GM12878 (cell line): ENCODE results near the gene NEXN. TPM values are rescaled to one million over a fixed set of nuclear protein-coding genes. Genes with fewer than 3 reads are reported as not detected.

Experiments used
- ATAC-seq: fragments of 200-7000 bp; cut with Tn5 transposase; 3 replicates; pipeline ENCODE4 v1.9.1; 2020; ENCODE audit warnings: mild to moderate bottlenecking, moderate library complexity
- BruUV-seq: library from RNA; stranded (reverse); fragments of 400-500 nt; replicated peaks from 2 replicates; lab custom pipeline; 2021; lab: Mats Ljungman, UMichigan
- CTCF ChIA-PET: fragments of 300-600 bp; sonication (Branson Sonifier 250); formaldehyde crosslinking; extraction: SDS; loops from one replicate; lab custom pipeline; 2021; ENCODE audit warnings: inconsistent platforms; lab: Yijun Ruan, JAX
- POLR2A ChIA-PET: fragments of 350-600 bp; formaldehyde crosslinking; extraction: SDS; loops from one replicate; lab custom pipeline; 2021; ENCODE audit warnings: inconsistent platforms; lab: Charles Lee
- RAD21 ChIA-PET: fragments of 300-600 bp; sonication (Branson Sonifier 250); formaldehyde crosslinking; loops from one replicate; lab custom pipeline; 2023; ENCODE audit warnings: antibody characterized with exemption; ENCODE audit not compliant: unreplicated experiment; lab: Charles Lee
- SMC1A ChIA-PET: fragments of 300-600 bp; sonication (Branson Sonifier 250); formaldehyde crosslinking; loops from one replicate; lab custom pipeline; 2023; ENCODE audit not compliant: unreplicated experiment, uncharacterized antibody; lab: Charles Lee
- DNase-seq: peaks from one replicate; pipeline ENCODE4 v3.0.0-alpha.2; 2011; ENCODE audit warnings: low read depth, low spot score
- FAIRE-seq: peaks from 3 replicates; lab custom pipeline; 2011; peaks lifted over from hg19 to GRCh38; lab: Jason Lieb, UNC
- H2AFZ ChIP-seq: 2 replicates; pipeline ENCODE4 v1.6.0; 2011; ENCODE audit warnings: low read depth, low read length, control low read depth; ENCODE audit not compliant: control insufficient read depth
- H3K27ac ChIP-seq: 2 replicates; pipeline ENCODE4 v1.5.1; 2011; ENCODE audit warnings: control low read depth; ENCODE audit not compliant: control insufficient read depth, insufficient read depth
- H3K27me3 ChIP-seq, 2 experiments: replicated peaks in 1 of 2; 2 replicates each; pipeline versions ENCODE4 v1.6.0 to v1.6.1; 2011; ENCODE audit warnings: low read length in 1 of 2; ENCODE audit not compliant: control insufficient read depth in 2 of 2, insufficient read depth in 2 of 2
- H3K36me3 ChIP-seq, 2 experiments: 2 replicates each; pipeline ENCODE4 v1.5.1; 2011; ENCODE audit warnings: low read length in 1 of 2; ENCODE audit not compliant: control insufficient read depth in 2 of 2, insufficient read depth in 2 of 2
- H3K4me1 ChIP-seq: 2 replicates; pipeline ENCODE4 v1.6.1; 2011; ENCODE audit warnings: mild to moderate bottlenecking, low read length, moderate library complexity, mixed read lengths; ENCODE audit not compliant: control insufficient read depth, insufficient read depth
- H3K4me2 ChIP-seq: 2 replicates; pipeline ENCODE4 v1.6.0; 2011; ENCODE audit warnings: control low read depth; ENCODE audit not compliant: control insufficient read depth, insufficient read depth
- H3K4me3 ChIP-seq: fragments of 200-600 bp; sonication (generic); 2 replicates; pipeline ENCODE4 v1.5.1; 2016
- H3K79me2 ChIP-seq: 2 replicates; pipeline ENCODE4 v1.6.0; 2011; ENCODE audit warnings: low read length; ENCODE audit not compliant: control insufficient read depth, insufficient read depth
- H3K9ac ChIP-seq: 2 replicates; pipeline ENCODE4 v1.8.0; 2011; ENCODE audit warnings: low read length, control low read depth, mixed read lengths; ENCODE audit not compliant: control insufficient read depth, insufficient read depth
- H3K9me3 ChIP-seq: replicated peaks from 3 replicates; pipeline ENCODE4 v1.5.1; 2011; ENCODE audit warnings: mild to moderate bottlenecking, low read length; ENCODE audit not compliant: control insufficient read depth, insufficient read depth
- H4K20me1 ChIP-seq: 2 replicates; pipeline ENCODE4 v1.6.0; 2011; ENCODE audit not compliant: control insufficient read depth, insufficient read depth
- CHD1 ChIP-seq: IDR thresholded peaks from 2 replicates; pipeline ENCODE4 v1.6.1; 2012; ENCODE audit warnings: low read depth, low read length, improper control_type of control experiment
- EGR1 ChIP-seq, 2 experiments: IDR thresholded peaks; 1 replicate in 1 of 2; 2 replicates in 1 of 2; pipeline ENCODE4 v1.6.1; 2011 to 2012; ENCODE audit warnings: low read depth in 2 of 2, low read length in 2 of 2, borderline replicate concordance in 1 of 2, mild to moderate bottlenecking in 1 of 2, moderate library complexity in 1 of 2
- EP300 ChIP-seq, 2 experiments: fragments of 150-350 bp in 1 of 2; IDR thresholded peaks; 2 replicates each; pipeline ENCODE4 v1.6.1; 2011 to 2012; ENCODE audit warnings: low read depth in 2 of 2, low read length in 2 of 2, borderline replicate concordance in 1 of 2, improper control_type of control experiment in 1 of 2, inconsistent platforms in 1 of 2; ENCODE audit not compliant: control insufficient read depth in 1 of 2
- EZH2 ChIP-seq: IDR thresholded peaks from 2 replicates; pipeline ENCODE4 v1.6.1; 2012; ENCODE audit warnings: low read depth, mild to moderate bottlenecking, control low read depth, inconsistent platforms, low read length, borderline replicate concordance; ENCODE audit not compliant: control insufficient read depth
- FOXM1 ChIP-seq: IDR thresholded peaks from 2 replicates; pipeline ENCODE4 v1.6.1; 2012; ENCODE audit warnings: low read depth, mild to moderate bottlenecking, inconsistent platforms, low read length, moderate library complexity
- IKZF2 ChIP-seq, 2 experiments: fragments of 450-650 bp; IDR thresholded peaks; 2 replicates each; pipeline ENCODE4 v1.6.1; 2017; ENCODE audit warnings: mild to moderate bottlenecking in 2 of 2, moderate library complexity in 2 of 2
- IRF5 ChIP-seq: fragments of 450-650 bp; IDR thresholded peaks from 2 replicates; pipeline ENCODE4 v1.6.1; 2017; ENCODE audit warnings: borderline replicate concordance
- KLF5 ChIP-seq: fragments of 450-650 bp; IDR thresholded peaks from 2 replicates; pipeline ENCODE4 v1.6.1; 2014; ENCODE audit warnings: mild to moderate bottlenecking; ENCODE audit not compliant: partially characterized antibody
- NKRF ChIP-seq: fragments of 450-650 bp; conservative IDR thresholded peaks from 2 replicates; pipeline ENCODE4 v1.6.1; 2017; ENCODE audit warnings: mild to moderate bottlenecking, moderate library complexity
- SMC3 ChIP-seq: IDR thresholded peaks from 2 replicates; pipeline ENCODE4 v1.6.1; 2011; ENCODE audit warnings: low read length, improper control_type of control experiment, borderline replicate concordance
- STAT1 ChIP-seq: fragments of 450-650 bp; conservative IDR thresholded peaks from 2 replicates; pipeline ENCODE4 v1.6.1; 2014; ENCODE audit warnings: antibody characterized with exemption, mild to moderate bottlenecking
- ZNF207 ChIP-seq: fragments of 450-650 bp; IDR thresholded peaks from 2 replicates; pipeline ENCODE4 v1.6.1; 2014; ENCODE audit warnings: antibody characterized with exemption, mild to moderate bottlenecking, borderline replicate concordance
- WGBS: methylation state at CpG from one replicate; pipeline ENCODE4 v1.1.6; 2016; ENCODE audit warnings: low lambda C conversion rate; ENCODE audit not compliant: insufficient replicate concordance, insufficient coverage; ENCODE audit errors: missing lambda C conversion rate; 5-methylcytosine and 5-hydroxymethylcytosine counted together
- in situ Hi-C: fragments of 300-500 bp; cut with MboI; formaldehyde crosslinking; loops from 9 replicates; pipeline ENCODE4 v1.14.3; 2018; ENCODE audit warnings: mixed read lengths
- intact Hi-C: fragments of 100-400 bp; cut with micrococcal nuclease; formaldehyde crosslinking; loops from one replicate; pipeline ENCODE4 v1.14.2; 2022; ENCODE audit not compliant: unreplicated experiment
- polyA plus RNA-seq, 11 experiments: library from polyadenylated mRNA; depleted of rRNA in 4 of 11; unstranded in 6 of 11; stranded (reverse) in 5 of 11; fragments of >200 nt; fragmentation: Nextera tagmentation in 4 of 11; fragmentation: Illumina TruSeq in 1 of 11; extraction: Ambion mirVana in 4 of 11; extraction: Trizol in 1 of 11; gene quantifications; 1 replicate in 1 of 11; 2 replicates in 10 of 11; pipeline versions ENCODE4 v1.2.1 to v1.2.3, GENCODE V29; 2011 to 2016; ENCODE audit warnings: inconsistent platforms in 2 of 11, missing spikeins in 2 of 11, low read depth in 1 of 11
- total RNA-seq, 4 experiments: library from RNA; depleted of rRNA in 3 of 4; stranded (reverse); fragments of >200 nt in 3 of 4; fragmentation: Illumina TruSeq in 1 of 4; extraction: Trizol in 1 of 4; gene quantifications; 2 replicates each; pipeline versions ENCODE4 v1.2.1 to v1.2.3, GENCODE V29; 2013 to 2021

The NEXN gene
- total and polyA plus RNA-seq, 10 of the 15 experiments (the other 5 are each of a cell fraction or from before 2014, with no cell fraction given): 2.5 to 46.6 (median 15.4) TPM

GRCh38 chr1:77900687-77901293 is 12.4 kb downstream of the NEXN start (continued):
- TF ChIP-seq NKRF (no peak), IKZF2 (IDR thresholded peaks at IDR 0.05) (no peak)

GRCh38 chr1:77905603-77906002 is 17.2 kb downstream of the NEXN start:
- Histone ChIP-seq H3K9me3 (no peaks in the 10 kb centered on the region), H3K4me1 (no peaks in the 10 kb centered on the region), H3K36me3 (no peaks in the 10 kb centered on the region), H3K27me3 (no peaks in the 10 kb centered on the region), H3K4me3 (no peak overlapping the region), H3K4me2 (no peak overlapping the region), H3K79me2 (no peaks in the 10 kb centered on the region), H2AFZ (no peak overlapping the region), H3K9ac (no peak overlapping the region), H3K27ac (no peak overlapping the region), H4K20me1 (no peaks in the 10 kb centered on the region)
- no peak for TF ChIP-seq STAT1
- no peak for TF ChIP-seq FOXM1
- TF ChIP-seq EZH2: no peak
- no peak for TF ChIP-seq ZNF207
- TF ChIP-seq CHD1: no peak
- TF ChIP-seq KLF5: no peak
- no peak for TF ChIP-seq IRF5
- TF ChIP-seq EP300 (IDR thresholded peaks at IDR 0.05; ENCODE audit: borderline replicate concordance in 1 of 2, control insufficient read depth in 1 of 2, low read depth in 2 of 2, low read length in 2 of 2): no peak
- TF ChIP-seq EGR1 (IDR thresholded peaks at IDR 0.05; ENCODE audit: borderline replicate concordance in 1 of 2, low read depth in 2 of 2, low read length in 2 of 2): no peak
- TF ChIP-seq SMC3: no peak
- CTCF ChIA-PET: interaction anchor here (0.6 to 1.5 kb wide), 4 partner anchors 11 to 966 kb away, joined by 3 to 6 read pairs (median 4); no protein-coding TSS in a partner anchor
- no peak for FAIRE-seq
- 0 out of 3 replicates have a peak, but pooled peaks have one; percentile 30 for ATAC-seq
- DNase-seq: no peak
- RAD21 ChIA-PET: no interaction called here
- intact Hi-C loops: loop anchor here (10.0 kb wide), 2 partner anchors 361 to 761 kb away; no protein-coding TSS in a partner anchor
- 0% methylated on average over 1 of the region's 1 CpG for WGBS
- SMC1A ChIA-PET: no interaction called here
- POLR2A ChIA-PET: no interaction called here
- in situ Hi-C loops: loop anchor here (10.0 kb wide), 1 partner anchor 761 kb away; no protein-coding TSS in a partner anchor
- no TSS peak for BruUV-seq
